HFF-Myc (cell line): ENCODE results near the gene OR13A1.
"Not testable (repeated sequence)": the region's sequence is repeated elsewhere in the genome, so short reads cannot be mapped to it uniquely, and the experiment has no call there.

Source experiments
- DNase-seq: peaks from one replicate; pipeline ENCODE4 v3.0.0-alpha.2; 2011; ENCODE audit warnings: low read depth; ENCODE audit errors: extremely low read depth
- H3K4me3 ChIP-seq: replicated peaks from 2 replicates; pipeline ENCODE4 v1.5.1; 2011; ENCODE audit warnings: low read depth, mild to moderate bottlenecking, control low read depth, low read length
- CTCF ChIP-seq: IDR thresholded peaks from 2 replicates; pipeline ENCODE4 v1.5.1; 2012; ENCODE audit warnings: mild to moderate bottlenecking, low read depth, low read length, control low read depth; ENCODE audit errors: missing control alignments

Gene OR13A1

GRCh38 chr10:45339894-45340293 is 24.5 kb upstream of the OR13A1 start:
- DNase-seq, result no peak
- no peak overlapping the region for H3K4me3 ChIP-seq
- no peak for TF ChIP-seq CTCF

- DNase-seq, H3K4me3 ChIP-seq: not testable (repeated sequence)
Observed at GRCh38 chr10:45331824-45332223, 16.4 kb upstream of the OR13A1 start.

- not testable (repeated sequence) for H3K4me3 ChIP-seq, DNase-seq
Observed at GRCh38 chr10:45326864-45327263, 11.5 kb upstream of the OR13A1 start.

- no peak for DNase-seq
- H3K4me3 ChIP-seq, result no peak overlapping the region
- TF ChIP-seq CTCF, result no peak
Observed at GRCh38 chr10:45325116-45325515, 9.7 kb upstream of the OR13A1 start.

GRCh38 chr10:45319702-45320101 is 4.3 kb upstream of the OR13A1 start:
- DNase-seq, result no peak
- no peak overlapping the region for H3K4me3 ChIP-seq
- no peak for TF ChIP-seq CTCF

- no peak overlapping the region for H3K4me3 ChIP-seq
- no peak for DNase-seq
- TF ChIP-seq CTCF, result no peak
Observed at GRCh38 chr10:45313264-45313873, 2.0 kb downstream of the OR13A1 start.

GRCh38 chr10:45308707-45309106 is 6.7 kb downstream of the OR13A1 start:
- H3K4me3 ChIP-seq, result no peak overlapping the region
- no peak for DNase-seq
- peak; percentile 3 for TF ChIP-seq CTCF

- no peak overlapping the region for H3K4me3 ChIP-seq
- DNase-seq, result no peak
- no peak for TF ChIP-seq CTCF
Observed at GRCh38 chr10:45302573-45302972, 12.8 kb downstream of the OR13A1 start.

- H3K4me3 ChIP-seq, DNase-seq: not testable (repeated sequence)
Observed at GRCh38 chr10:45298341-45298955, 17.0 kb downstream of the OR13A1 start.
